DND-41 (cell line): ENCODE measurements around the gene EPN3.

Experiments used
- ATAC-seq: fragments of 200-7000 bp; cut with Tn5 transposase; 3 replicates; pipeline ENCODE4 v1.9.1; 2021; ENCODE audit warnings: low read depth; ENCODE audit not compliant: insufficient read depth
- DNase-seq: peaks from one replicate; pipeline ENCODE4 v3.0.0-alpha.2; 2020
- H2AFZ ChIP-seq: 2 replicates; pipeline ENCODE4 v1.6.0; 2012; ENCODE audit warnings: low read depth, low read length
- H3K27ac ChIP-seq: 2 replicates; pipeline ENCODE4 v1.5.1; 2012; ENCODE audit warnings: low read length, inconsistent platforms
- H3K27me3 ChIP-seq: fragments of 200-600 bp; sonication (generic); 2 replicates; pipeline ENCODE4 v1.6.0; 2012; ENCODE audit warnings: low read length, mild to moderate bottlenecking, inconsistent platforms; ENCODE audit not compliant: insufficient read depth, poor library complexity
- H3K36me3 ChIP-seq: 2 replicates; pipeline ENCODE4 v1.5.1; 2012; ENCODE audit warnings: low read length, inconsistent platforms; ENCODE audit not compliant: insufficient read depth
- H3K4me1 ChIP-seq: 2 replicates; pipeline ENCODE4 v1.5.1; 2012; ENCODE audit warnings: mild to moderate bottlenecking, low read length; ENCODE audit not compliant: insufficient read depth
- H3K4me2 ChIP-seq: 2 replicates; pipeline ENCODE4 v1.6.0; 2012; ENCODE audit warnings: mild to moderate bottlenecking, moderate library complexity, low read length, inconsistent platforms; ENCODE audit not compliant: insufficient read depth
- H3K4me3 ChIP-seq, 2 experiments: fragments of 200-600 bp in 1 of 2; shearing (Covaris generic) in 1 of 2; 2 replicates each; pipeline ENCODE4 v1.5.1; 2012 to 2016; ENCODE audit warnings: inconsistent platforms in 2 of 2, low read length in 2 of 2, mild to moderate bottlenecking in 2 of 2, low read depth in 1 of 2, moderate library complexity in 1 of 2
- H3K79me2 ChIP-seq: 2 replicates; pipeline ENCODE4 v1.6.0; 2012; ENCODE audit warnings: low read length, inconsistent platforms; ENCODE audit not compliant: insufficient read depth
- H3K9ac ChIP-seq: 2 replicates; pipeline ENCODE4 v1.6.0; 2012; ENCODE audit warnings: low read depth, mild to moderate bottlenecking, inconsistent platforms, low read length, moderate library complexity
- H3K9me3 ChIP-seq: 2 replicates; pipeline ENCODE4 v1.5.1; 2012; ENCODE audit warnings: low read length, moderate library complexity, mild to moderate bottlenecking, inconsistent platforms; ENCODE audit not compliant: insufficient read depth, severe bottlenecking
- H4K20me1 ChIP-seq: 2 replicates; pipeline ENCODE4 v1.6.0; 2012; ENCODE audit warnings: low read length; ENCODE audit not compliant: insufficient read depth
- EZH2 ChIP-seq: IDR thresholded peaks from 3 replicates; pipeline ENCODE4 v1.6.1; 2012; ENCODE audit warnings: borderline replicate concordance, low read depth, mild to moderate bottlenecking, moderate library complexity, low read length, inconsistent platforms; ENCODE audit not compliant: severe bottlenecking
- TF ChIP-seq, protein P1 (sequence below): IDR thresholded peaks from 2 replicates; pipeline ENCODE4 v1.5.1; 2012; ENCODE audit warnings: borderline replicate concordance, low read length, moderate library complexity, mild to moderate bottlenecking; ENCODE audit not compliant: poor library complexity, severe bottlenecking; ENCODE audit errors: extremely low read depth

The EPN3 gene

DNA sequence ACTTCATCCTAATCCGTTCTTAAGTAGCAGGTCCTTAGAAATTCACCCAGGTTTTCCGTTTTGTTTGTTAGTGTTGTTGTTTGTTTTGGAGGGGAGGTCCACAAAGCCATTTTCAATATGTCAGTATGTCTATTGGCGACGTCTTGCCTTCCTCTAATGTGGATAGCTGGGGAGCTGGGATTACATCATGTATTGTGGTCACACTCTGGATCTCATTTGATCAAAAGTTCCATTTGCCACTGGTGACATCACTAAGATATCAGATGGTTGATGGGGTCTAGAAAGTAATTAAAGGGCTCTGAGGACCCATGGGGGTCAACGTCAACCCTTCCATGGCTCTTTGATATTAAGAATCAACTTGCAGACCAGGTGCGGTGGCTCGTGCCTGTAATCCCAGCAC lies 2.7 kb upstream of the EPN3 start:
- Histone ChIP-seq H3K4me2 (no peak overlapping the region), H3K9ac (no peak overlapping the region), H3K27ac (no peak overlapping the region), H3K4me3 (no peak overlapping the region), H3K79me2 (no peaks in the 10 kb centered on the region), H2AFZ (no peak overlapping the region), H3K36me3 (no peaks in the 10 kb centered on the region), H3K9me3 (no peaks in the 10 kb centered on the region), H3K4me1 (no peaks in the 10 kb centered on the region), H3K27me3 (peaks cover 42% of the 10 kb centered on the region), H4K20me1 (no peaks in the 10 kb centered on the region)
- no peak for ATAC-seq
- TF ChIP-seq, protein P1, sequence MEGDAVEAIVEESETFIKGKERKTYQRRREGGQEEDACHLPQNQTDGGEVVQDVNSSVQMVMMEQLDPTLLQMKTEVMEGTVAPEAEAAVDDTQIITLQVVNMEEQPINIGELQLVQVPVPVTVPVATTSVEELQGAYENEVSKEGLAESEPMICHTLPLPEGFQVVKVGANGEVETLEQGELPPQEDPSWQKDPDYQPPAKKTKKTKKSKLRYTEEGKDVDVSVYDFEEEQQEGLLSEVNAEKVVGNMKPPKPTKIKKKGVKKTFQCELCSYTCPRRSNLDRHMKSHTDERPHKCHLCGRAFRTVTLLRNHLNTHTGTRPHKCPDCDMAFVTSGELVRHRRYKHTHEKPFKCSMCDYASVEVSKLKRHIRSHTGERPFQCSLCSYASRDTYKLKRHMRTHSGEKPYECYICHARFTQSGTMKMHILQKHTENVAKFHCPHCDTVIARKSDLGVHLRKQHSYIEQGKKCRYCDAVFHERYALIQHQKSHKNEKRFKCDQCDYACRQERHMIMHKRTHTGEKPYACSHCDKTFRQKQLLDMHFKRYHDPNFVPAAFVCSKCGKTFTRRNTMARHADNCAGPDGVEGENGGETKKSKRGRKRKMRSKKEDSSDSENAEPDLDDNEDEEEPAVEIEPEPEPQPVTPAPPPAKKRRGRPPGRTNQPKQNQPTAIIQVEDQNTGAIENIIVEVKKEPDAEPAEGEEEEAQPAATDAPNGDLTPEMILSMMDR = no peak
- TF ChIP-seq EZH2 = no peak
- no peak for DNase-seq

DNA sequence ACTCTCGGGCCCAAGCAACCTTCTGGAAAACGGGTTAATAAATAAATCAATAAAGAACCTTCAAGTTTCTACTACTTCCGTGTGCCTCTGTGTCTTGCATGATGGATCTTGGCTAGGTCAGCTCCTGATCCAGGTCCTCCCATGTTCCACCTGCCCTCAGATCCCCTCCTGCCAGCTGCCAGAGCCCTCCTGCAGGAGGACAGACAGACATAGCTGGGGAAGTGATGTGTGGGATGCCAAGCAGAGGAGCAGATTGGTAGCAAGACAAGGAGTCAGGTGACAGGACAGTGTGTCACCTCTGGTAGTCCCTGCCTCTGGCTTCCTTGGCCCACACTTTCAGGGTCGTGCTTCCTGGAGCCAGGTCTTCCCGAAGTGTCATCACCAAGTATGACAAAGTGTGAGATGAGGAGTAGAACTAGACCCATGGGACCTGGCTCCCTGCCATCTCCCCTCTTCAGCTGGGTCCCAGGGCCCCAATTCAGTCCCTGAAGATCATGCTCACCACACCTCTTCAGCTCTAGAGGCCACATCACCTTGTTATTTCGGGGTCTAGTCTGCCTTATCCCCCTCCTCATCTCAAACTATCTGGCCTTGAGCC lies 1.0 kb upstream of the EPN3 start:
- Histone ChIP-seq H4K20me1 (no peaks in the 10 kb centered on the region), H3K27me3 (peaks cover 44% of the 10 kb centered on the region), H2AFZ (no peak overlapping the region), H3K4me1 (no peaks in the 10 kb centered on the region), H3K36me3 (no peaks in the 10 kb centered on the region), H3K9ac (no peak overlapping the region), H3K9me3 (no peaks in the 10 kb centered on the region), H3K4me2 (no peak overlapping the region), H3K79me2 (no peaks in the 10 kb centered on the region), H3K4me3 (no peak overlapping the region), H3K27ac (no peak overlapping the region)
- TF ChIP-seq EZH2 = no peak
- TF ChIP-seq, protein P1 = no peak
- ATAC-seq = no peak
- DNase-seq = no peak

DNA sequence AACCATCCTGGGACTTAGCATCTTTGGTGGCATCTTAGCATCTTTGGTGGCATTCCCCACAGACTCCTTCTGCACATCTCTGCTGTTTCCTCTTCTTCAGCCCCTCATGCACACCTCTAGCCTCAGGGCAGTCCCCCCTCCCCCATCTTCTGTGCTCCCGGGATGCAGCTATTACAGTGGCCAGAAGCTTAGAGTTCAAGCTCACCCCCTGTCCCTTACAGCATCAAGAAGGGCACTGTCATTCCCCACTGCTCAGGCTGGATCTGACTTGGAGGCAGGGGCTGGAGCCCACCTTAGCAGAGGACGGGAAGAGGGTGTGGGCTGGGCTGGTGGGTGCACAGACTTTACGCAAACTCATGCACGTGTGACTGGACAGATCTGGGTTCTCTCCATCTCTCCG lies 650 bp downstream of the EPN3 start:
- H4K20me1 ChIP-seq = no peaks in the 10 kb centered on the region
- no peak overlapping the region for H3K4me3 ChIP-seq
- no peaks in the 10 kb centered on the region for H3K36me3 ChIP-seq
- no peak overlapping the region for H3K9ac ChIP-seq
- H3K27me3 ChIP-seq = peaks cover 44% of the 10 kb centered on the region
- H3K79me2 ChIP-seq = no peaks in the 10 kb centered on the region
- no peak for TF ChIP-seq EZH2
- TF ChIP-seq, protein P1 = no peak
- H3K27ac ChIP-seq = no peak overlapping the region
- no peaks in the 10 kb centered on the region for H3K4me1 ChIP-seq
- DNase-seq (no peak), ATAC-seq (no peak)
- H3K9me3 ChIP-seq = no peaks in the 10 kb centered on the region
- H2AFZ ChIP-seq = no peak overlapping the region
- no peak overlapping the region for H3K4me2 ChIP-seq

DNA sequence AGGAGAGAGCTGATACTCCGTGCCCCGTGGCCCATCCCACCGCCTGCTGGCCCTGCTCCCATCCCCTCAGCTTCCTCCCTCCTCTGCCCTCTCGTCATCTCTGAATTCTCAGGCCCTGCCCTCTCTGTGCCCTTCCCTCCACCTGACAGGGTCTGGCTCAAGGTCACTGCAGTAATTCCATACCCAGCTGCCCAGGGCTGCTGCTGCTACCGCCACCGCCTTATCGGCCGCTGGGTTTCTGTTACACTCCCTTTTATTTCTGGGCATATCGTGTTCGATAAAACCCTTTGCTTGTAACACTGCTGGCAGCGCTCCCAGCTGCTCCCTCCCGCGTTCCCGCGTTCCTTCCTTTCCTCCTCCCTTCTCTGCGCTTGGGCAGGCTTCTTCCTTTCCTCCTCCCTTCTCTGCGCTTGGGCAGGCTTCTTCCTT lies 1.2 kb downstream of the EPN3 start:
- H3K9ac ChIP-seq = no peak overlapping the region
- H3K4me1 ChIP-seq = no peaks in the 10 kb centered on the region
- no peak for TF ChIP-seq EZH2
- TF ChIP-seq, protein P1 = no peak
- ATAC-seq (no peak), DNase-seq (no peak)
- peaks cover 44% of the 10 kb centered on the region for H3K27me3 ChIP-seq
- H2AFZ ChIP-seq = no peak overlapping the region
- no peak overlapping the region for H3K4me2 ChIP-seq
- H3K27ac ChIP-seq = no peak overlapping the region
- H3K79me2 ChIP-seq = no peaks in the 10 kb centered on the region
- H3K36me3 ChIP-seq = no peaks in the 10 kb centered on the region
- no peaks in the 10 kb centered on the region for H4K20me1 ChIP-seq
- no peak overlapping the region for H3K4me3 ChIP-seq
- no peaks in the 10 kb centered on the region for H3K9me3 ChIP-seq
